NCI-H345 treated with DMSO at 0.1 percent for 48 hours (cell line): ENCODE data around the gene EMP2.
A peak's percentile ranks its signal among the peaks of the same experiment; 100 is the strongest.

ENCODE experiments used
- DNase-seq: peaks from one replicate; lab custom pipeline; 2025; ENCODE audit not compliant: unreplicated experiment; lab: John Stamatoyannopoulos, UW

EMP2 gene

DNA sequence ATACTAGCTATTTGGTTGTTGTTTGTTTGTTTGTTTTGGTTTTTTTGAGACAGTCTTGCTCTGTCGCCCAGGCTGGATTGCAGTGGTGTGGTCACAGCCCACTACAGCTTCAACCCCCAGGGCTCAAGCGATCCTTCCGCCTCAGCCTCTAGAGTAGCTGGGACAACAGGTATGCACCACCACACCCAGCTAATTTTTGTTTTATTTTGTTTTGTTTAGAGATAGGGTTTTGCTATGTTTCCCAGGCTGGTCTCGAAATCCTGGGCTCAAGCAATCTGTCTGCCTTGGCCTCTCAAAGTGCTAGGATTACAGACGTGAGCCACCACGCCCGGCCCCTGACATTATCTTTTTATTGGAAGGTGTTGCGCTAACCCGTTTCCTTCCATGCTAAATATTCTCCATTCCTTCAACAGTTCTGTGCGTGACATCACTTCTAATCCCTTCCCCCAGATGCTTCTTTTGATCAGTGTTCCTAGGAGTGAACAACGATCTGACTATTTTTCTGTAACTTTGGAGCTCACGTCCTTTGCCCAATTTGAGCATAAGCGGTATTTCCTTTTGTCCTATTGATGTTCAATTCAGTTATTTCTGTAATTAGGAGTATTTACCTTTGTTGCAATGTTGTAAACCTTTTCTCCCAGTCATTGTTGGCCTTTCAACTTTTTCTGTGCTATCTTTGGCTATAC is 30.2 kb upstream of the EMP2 start:
- DNase-seq, result no peak

DNA sequence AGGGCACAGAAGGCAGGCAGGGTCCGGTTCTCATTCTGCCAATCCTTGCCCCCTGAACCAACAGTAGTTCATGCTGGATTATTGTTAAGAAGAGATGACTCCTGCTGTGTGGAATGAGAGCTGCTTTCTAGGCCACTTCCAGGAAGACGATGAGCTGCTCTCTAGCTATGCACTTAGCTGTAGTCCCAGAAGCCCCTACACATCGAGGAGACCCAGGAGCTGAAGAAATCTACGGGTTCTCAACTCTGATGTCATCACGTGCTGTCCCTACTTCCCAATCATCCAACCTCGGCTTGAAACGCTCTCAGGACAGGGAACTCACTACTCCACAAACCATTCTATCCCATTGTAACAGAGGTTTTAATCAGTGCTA is 29.0 kb upstream of the EMP2 start:
- DNase-seq, result no peak

DNA sequence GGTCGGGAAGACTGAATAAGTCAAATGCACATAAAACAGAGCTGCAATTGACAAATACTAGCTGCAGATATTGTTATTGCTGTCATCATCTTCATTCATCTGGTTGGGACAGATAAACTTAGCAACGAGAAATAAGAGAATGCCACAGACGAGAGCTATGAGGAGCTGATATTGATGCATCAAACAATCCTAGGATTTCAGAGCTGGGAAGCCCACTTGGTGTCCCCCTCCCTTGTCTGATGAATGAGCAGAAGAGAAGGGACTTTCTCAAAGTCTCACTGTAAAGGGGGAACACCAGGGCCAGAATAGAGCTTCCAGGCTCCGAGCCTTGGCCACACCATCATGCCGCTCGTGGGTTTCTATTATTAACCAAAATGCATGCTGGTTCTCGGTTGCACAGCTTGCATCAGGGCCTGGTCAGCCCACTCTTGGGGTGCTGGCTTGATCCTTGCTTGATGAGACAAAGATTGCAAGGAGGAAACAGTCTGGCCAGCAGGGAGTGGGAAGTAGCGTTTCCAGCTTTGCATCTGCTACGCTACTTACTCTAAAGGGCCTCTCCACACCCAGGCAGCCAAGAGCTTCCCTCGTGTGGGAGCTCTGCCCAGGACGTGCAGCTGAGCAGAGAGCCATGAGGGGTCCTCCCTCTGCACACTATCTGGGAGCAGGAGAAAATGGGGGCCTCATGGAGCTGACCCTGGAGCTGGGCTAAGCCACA is 28.4 kb upstream of the EMP2 start:
- DNase-seq, result no peak

- no peak for DNase-seq
These were observed 26.8 kb upstream of the EMP2 start for GRCh38 chr16:10607157-10607556.

- DNase-seq, result no peak
These were observed 26.2 kb upstream of the EMP2 start for GRCh38 chr16:10606607-10607006.

- DNase-seq, result no peak
These were observed 25.2 kb upstream of the EMP2 start for GRCh38 chr16:10605636-10606035.

GRCh38 chr16:10601444-10602408 is 21.3 kb upstream of the EMP2 start:
- no peak for DNase-seq

DNA sequence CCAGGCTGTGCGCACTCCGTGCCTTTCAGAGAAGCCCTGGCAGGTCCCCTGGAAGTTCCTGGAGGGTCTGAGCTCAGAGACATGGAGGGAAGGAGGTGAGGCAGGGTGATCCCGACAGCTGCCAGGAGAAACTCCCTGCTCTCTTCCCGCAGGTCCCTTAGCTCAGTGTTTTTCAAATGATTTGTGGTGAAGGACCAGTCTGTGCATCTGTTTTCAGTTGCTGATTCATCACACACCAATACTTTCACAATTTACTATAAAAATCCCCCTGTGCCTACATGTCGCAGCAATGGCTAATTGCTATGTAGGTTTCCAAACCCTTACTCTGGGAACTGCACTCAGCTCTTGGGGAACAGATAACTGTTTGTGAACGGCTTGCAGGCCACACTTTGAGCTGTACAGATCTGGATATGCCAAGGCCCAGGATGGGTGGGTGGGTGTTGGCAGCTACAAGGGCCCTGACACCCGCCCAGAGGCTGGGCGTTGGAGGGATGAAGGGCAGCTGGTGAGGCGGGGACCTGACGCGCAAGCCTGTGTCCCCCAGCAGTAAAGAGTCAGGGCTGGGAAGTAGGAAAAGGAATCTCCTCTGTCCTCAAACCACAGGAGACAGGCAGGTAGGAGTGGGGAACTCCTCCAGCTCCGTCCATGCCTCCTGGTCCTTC is 20.5 kb upstream of the EMP2 start:
- no peak for DNase-seq

DNA sequence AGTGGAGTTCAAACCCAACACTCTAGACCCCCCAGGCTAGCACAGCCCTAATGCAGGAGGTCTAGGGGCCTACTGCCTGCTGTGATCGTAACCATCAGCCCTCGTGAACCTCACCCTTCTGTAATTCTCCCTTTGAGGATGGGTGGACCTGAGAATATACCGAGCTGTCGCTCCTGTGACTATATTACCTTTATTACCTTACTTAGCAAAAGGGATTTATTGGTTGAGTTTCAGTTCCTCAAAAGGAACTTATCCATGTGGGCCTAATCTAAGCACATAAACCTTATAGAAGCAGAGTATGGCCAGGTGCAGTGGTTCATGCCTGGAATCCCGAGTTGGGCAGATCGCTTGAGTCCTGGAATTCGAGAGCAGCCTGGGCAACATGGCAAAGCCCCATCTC is 19.2 kb upstream of the EMP2 start:
- DNase-seq, result no peak

DNA sequence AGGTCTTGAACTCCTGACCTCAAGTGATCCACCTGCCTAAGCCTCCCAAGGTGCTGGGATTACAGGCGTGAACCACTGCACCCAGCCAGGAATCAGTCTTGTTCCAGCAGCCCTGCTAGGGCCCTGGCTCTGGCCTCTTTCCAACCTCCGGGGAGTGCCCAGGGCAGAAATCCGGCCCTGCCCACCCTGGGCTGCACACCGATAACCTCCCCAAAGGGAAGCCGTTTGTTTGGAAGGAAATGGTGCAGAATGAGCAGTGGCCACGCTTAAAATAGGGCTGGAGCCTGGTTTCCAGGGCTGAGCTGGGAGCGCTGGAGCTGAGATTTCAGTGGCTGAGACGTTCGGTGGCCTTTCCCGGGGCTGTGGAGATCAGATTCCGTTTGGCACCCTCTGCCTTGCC is 17.8 kb upstream of the EMP2 start:
- no peak for DNase-seq

DNA sequence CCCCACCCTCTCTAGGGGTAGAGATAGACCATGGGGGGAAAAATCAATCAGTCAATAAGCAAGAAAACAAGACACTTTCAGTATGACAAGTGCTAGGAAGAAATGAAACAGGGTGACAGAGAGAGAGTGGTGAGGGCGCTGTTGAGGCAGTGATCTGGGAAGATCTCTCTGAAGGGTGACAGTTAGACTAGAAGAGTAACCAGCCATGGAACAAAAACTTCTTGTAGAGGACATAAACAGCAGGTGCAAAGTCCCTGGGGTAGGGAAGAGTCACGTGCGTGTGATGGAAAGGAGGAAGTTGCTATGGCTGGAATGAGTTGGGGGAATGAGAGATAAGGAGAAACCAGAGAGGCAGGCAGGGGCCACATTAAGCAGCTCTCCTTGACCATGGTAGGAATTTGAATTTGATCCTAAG is 16.8 kb upstream of the EMP2 start:
- DNase-seq, result no peak

DNA sequence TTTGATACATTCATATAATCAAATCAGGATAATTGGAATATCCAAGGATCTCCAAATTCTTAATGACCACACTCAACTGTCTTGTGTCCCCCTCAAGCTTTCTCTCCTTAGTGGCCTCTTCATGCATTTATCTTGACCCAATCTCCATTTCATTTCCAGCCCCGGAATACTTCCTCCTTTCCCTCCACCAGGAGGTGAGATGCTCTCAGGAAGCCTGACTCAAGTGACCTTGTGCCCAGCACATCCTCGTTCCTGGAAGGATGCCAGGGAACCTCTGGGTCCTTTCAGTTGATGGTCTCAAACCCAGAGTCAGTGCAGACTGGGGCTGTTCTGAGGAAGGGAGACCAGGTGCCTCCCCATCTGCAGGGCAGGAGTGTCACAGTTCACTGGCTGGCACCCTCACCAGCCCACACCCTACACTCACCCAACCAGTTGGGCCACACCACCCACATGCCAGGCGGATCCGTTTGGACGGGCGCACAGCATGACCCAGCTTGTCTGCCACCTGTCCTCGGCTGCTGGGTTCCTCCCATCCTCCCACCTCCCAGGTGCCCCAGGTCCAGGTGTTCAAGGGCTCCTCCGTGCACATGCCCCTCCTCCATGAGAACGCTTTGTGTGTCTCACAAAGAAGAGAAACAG is 14.0 kb upstream of the EMP2 start:
- DNase-seq, result peak; percentile 83

- DNase-seq, result no peak
These were observed 12.2 kb upstream of the EMP2 start for GRCh38 chr16:10592611-10593010.

GRCh38 chr16:10590342-10590741 is 9.9 kb upstream of the EMP2 start:
- no peak for DNase-seq

- no peak for DNase-seq
These were observed 8.7 kb upstream of the EMP2 start for GRCh38 chr16:10589109-10589508.

- DNase-seq, result no peak
These were observed 7.2 kb upstream of the EMP2 start for GRCh38 chr16:10587622-10588021.

- no peak for DNase-seq
These were observed 4.6 kb upstream of the EMP2 start for GRCh38 chr16:10584981-10585438.

- DNase-seq, result no peak
These were observed 2.9 kb upstream of the EMP2 start for GRCh38 chr16:10583269-10583668.

GRCh38 chr16:10581507-10581906 is 1.1 kb upstream of the EMP2 start:
- DNase-seq, result no peak

GRCh38 chr16:10580883-10581247 is 467 bp upstream of the EMP2 start:
- no peak for DNase-seq

DNA sequence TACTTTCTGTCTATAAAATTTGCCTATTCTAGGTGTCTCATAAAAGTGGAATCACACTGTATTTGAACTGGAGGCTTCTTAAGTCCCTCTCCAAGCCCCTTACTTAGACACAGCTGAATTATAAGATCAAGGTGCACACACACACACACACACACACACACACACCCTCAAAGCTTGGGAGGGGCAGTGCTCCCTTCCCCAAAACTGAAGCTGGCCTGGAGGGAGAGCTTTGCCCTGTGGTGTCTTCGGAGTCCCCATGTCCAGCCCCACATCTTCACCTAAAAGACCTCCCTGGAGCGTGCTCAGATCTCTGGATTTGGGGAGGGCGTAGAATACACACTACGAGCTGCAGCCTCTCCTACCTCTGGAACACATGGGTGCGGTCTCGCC is 828 bp downstream of the EMP2 start:
- DNase-seq, result no peak
